HepG2 (cell line): ENCODE measurements around the gene RAD51C. TPM values are rescaled to one million over a fixed set of nuclear protein-coding genes. Genes with fewer than 3 reads are reported as not detected.

Source experiments
- ATAC-seq: fragments of 200-7000 bp; cut with Tn5 transposase; 3 replicates; pipeline ENCODE4 v1.9.1; 2020; ENCODE audit warnings: mild to moderate bottlenecking, moderate library complexity
- BruUV-seq: library from RNA; stranded (reverse); fragments of 400-500 nt; replicated peaks from 2 replicates; lab custom pipeline; 2021; lab: Mats Ljungman, UMichigan
- CTCF ChIA-PET: fragments of 300-600 bp; formaldehyde crosslinking; extraction: SDS; loops from one replicate; lab custom pipeline; 2021; ENCODE audit warnings: low total read pairs, inconsistent platforms, low intra/inter-chr PET ratio; lab: Yijun Ruan, JAX
- POLR2A ChIA-PET: fragments of 350-600 bp; sonication (Branson Sonifier 250); formaldehyde crosslinking; loops from one replicate; lab custom pipeline; 2020; ENCODE audit warnings: antibody characterized with exemption, inconsistent platforms; lab: Yijun Ruan, JAX
- DNase-seq: peaks from one replicate; pipeline ENCODE4 v3.0.0-alpha.2; 2015; ENCODE audit warnings: low spot score
- FAIRE-seq: peaks from 3 replicates; lab custom pipeline; 2011; peaks lifted over from hg19 to GRCh38; lab: Jason Lieb, UNC
- H2AFZ ChIP-seq: one replicate; pipeline ENCODE4 v1.6.1; 2011; ENCODE audit warnings: low read length, inconsistent platforms
- H3K27ac ChIP-seq: fragments of 300-600 bp; 3 replicates; pipeline ENCODE4 v1.8.0; 2011; ENCODE audit warnings: mixed run types, mild to moderate bottlenecking, mixed read lengths, low read length, inconsistent platforms; ENCODE audit not compliant: insufficient read depth; ENCODE audit errors: extremely low read length
- H3K27me3 ChIP-seq, 2 experiments: fragments of 200-600 bp in 1 of 2; 2 replicates in 1 of 2; 3 replicates in 1 of 2; pipeline versions ENCODE4 v1.6.0 to v1.8.0; 2011; ENCODE audit warnings: low read length in 2 of 2, mild to moderate bottlenecking in 2 of 2, moderate library complexity in 2 of 2, inconsistent platforms in 1 of 2; ENCODE audit not compliant: insufficient read depth in 2 of 2, control insufficient read depth in 1 of 2
- H3K36me3 ChIP-seq, 2 experiments: fragments of 200-600 bp in 1 of 2; replicated peaks in 1 of 2; 2 replicates in 1 of 2; 3 replicates in 1 of 2; pipeline versions ENCODE4 v1.5.1 to v1.8.0; 2011; ENCODE audit warnings: low read length in 2 of 2, inconsistent platforms in 1 of 2; ENCODE audit not compliant: insufficient read depth in 2 of 2, control insufficient read depth in 1 of 2
- H3K4me1 ChIP-seq: 2 replicates; pipeline ENCODE4 v1.5.1; 2012; ENCODE audit warnings: low read length, inconsistent platforms; ENCODE audit not compliant: insufficient read depth
- H3K4me2 ChIP-seq: 2 replicates; pipeline ENCODE4 v1.6.0; 2011; ENCODE audit warnings: low read depth, low read length, inconsistent platforms
- H3K4me3 ChIP-seq, 3 experiments: fragments of 200-600 bp in 1 of 3; sonication (generic), shearing (Covaris generic) in 1 of 3; replicated peaks in 1 of 3; 2 replicates each; pipeline ENCODE4 v1.5.1; 2011 to 2016; ENCODE audit warnings: low read length in 3 of 3, inconsistent platforms in 2 of 3, low read depth in 2 of 3, mild to moderate bottlenecking in 2 of 3, control low read depth in 1 of 3, mixed read lengths in 1 of 3; ENCODE audit not compliant: insufficient read depth in 1 of 3
- H3K79me2 ChIP-seq: one replicate; pipeline ENCODE4 v1.6.1; 2011; ENCODE audit warnings: low read length, inconsistent platforms; ENCODE audit not compliant: insufficient read depth
- H3K9ac ChIP-seq: 2 replicates; pipeline ENCODE4 v1.6.0; 2011; ENCODE audit warnings: mild to moderate bottlenecking, low read depth, low read length, inconsistent platforms; ENCODE audit not compliant: insufficient read depth
- H3K9me3 ChIP-seq: 2 replicates; pipeline ENCODE4 v1.5.1; 2012; ENCODE audit warnings: mild to moderate bottlenecking, low read length
- H4K20me1 ChIP-seq: 2 replicates; pipeline ENCODE4 v1.6.0; 2011; ENCODE audit warnings: inconsistent platforms, mild to moderate bottlenecking, low read length, moderate library complexity; ENCODE audit not compliant: insufficient read depth
- DRAP1 ChIP-seq: IDR thresholded peaks from 2 replicates; pipeline ENCODE4 v1.6.1; 2016; ENCODE audit warnings: missing genetic modification reagents, missing compliant biosample characterization
- GATAD1 ChIP-seq: IDR thresholded peaks from 2 replicates; pipeline ENCODE4 v1.6.1; 2016; ENCODE audit warnings: missing genetic modification reagents, missing compliant biosample characterization
- JARID2 ChIP-seq: sonication (generic); formaldehyde crosslinking; IDR thresholded peaks from 2 replicates; pipeline ENCODE4 v1.8.1; 2023; ENCODE audit warnings: missing genetic modification reagents, inconsistent platforms; ENCODE audit not compliant: insufficient replicate concordance
- KDM6A ChIP-seq: IDR thresholded peaks from 2 replicates; pipeline ENCODE4 v1.6.1; 2016; ENCODE audit warnings: low read depth
- KLF6 ChIP-seq: IDR thresholded peaks from 2 replicates; pipeline ENCODE4 v1.8.0; 2016; ENCODE audit warnings: missing biosample characterization, missing genetic modification reagents
- NR2C2 ChIP-seq: sonication (generic); formaldehyde crosslinking; IDR thresholded peaks from 2 replicates; pipeline ENCODE4 v1.4.0; 2020; ENCODE audit warnings: missing genetic modification reagents, mild to moderate bottlenecking, moderate library complexity, borderline replicate concordance
- PATZ1 ChIP-seq: sonication (generic); formaldehyde crosslinking; IDR thresholded peaks from 2 replicates; pipeline ENCODE4 v1.4.0; 2020; ENCODE audit warnings: missing genetic modification reagents
- PRPF4 ChIP-seq: fragments of 200-400 bp; formaldehyde crosslinking; IDR thresholded peaks from 2 replicates; pipeline ENCODE4 v1.6.1; 2016; ENCODE audit warnings: low read length, low read depth; ENCODE audit not compliant: poor library complexity, severe bottlenecking
- RCOR2 ChIP-seq: IDR thresholded peaks from 2 replicates; pipeline ENCODE4 v1.6.1; 2016; ENCODE audit warnings: missing biosample characterization, missing genetic modification reagents
- THAP8 ChIP-seq: sonication (generic); formaldehyde crosslinking; IDR thresholded peaks from 2 replicates; pipeline ENCODE4 v1.5.1; 2020; ENCODE audit warnings: missing genetic modification reagents, mild to moderate bottlenecking, borderline replicate concordance
- ZBTB3 ChIP-seq: sonication (generic); formaldehyde crosslinking; IDR thresholded peaks from 2 replicates; pipeline ENCODE4 v1.4.0; 2020; ENCODE audit warnings: low read depth, mild to moderate bottlenecking, moderate library complexity, missing genetic modification reagents, borderline replicate concordance
- ZNF431 ChIP-seq: sonication (generic); formaldehyde crosslinking; IDR thresholded peaks from 2 replicates; pipeline ENCODE4 v1.9.0; 2022; ENCODE audit warnings: missing genetic modification reagents, low read depth, mild to moderate bottlenecking, borderline replicate concordance
- ZNF615 ChIP-seq: sonication (generic); formaldehyde crosslinking; IDR thresholded peaks from 2 replicates; pipeline ENCODE4 v1.5.0; 2020; ENCODE audit warnings: mild to moderate bottlenecking, missing genetic modification reagents, borderline replicate concordance
- ZZZ3 ChIP-seq: sonication (generic); formaldehyde crosslinking; IDR thresholded peaks from 2 replicates; pipeline ENCODE4 v1.4.0; 2020; ENCODE audit warnings: missing genetic modification reagents, mild to moderate bottlenecking, borderline replicate concordance
- WGBS: methylation state at CpG from one replicate; pipeline ENCODE4 v1.1.6; 2017; ENCODE audit warnings: low lambda C conversion rate; 5-methylcytosine and 5-hydroxymethylcytosine counted together
- in situ Hi-C: cut with HindIII; loops from 2 replicates; pipeline ENCODE4 v1.10.0; 2017; ENCODE audit warnings: low pct_unique_long_range_greater_than_20kb; ENCODE audit not compliant: extremely low pct_ligation_motif_present
- intact Hi-C: fragments of 100-400 bp; cut with micrococcal nuclease; formaldehyde crosslinking; loops from one replicate; pipeline ENCODE4 v1.10.0; 2022; ENCODE audit not compliant: unreplicated experiment
- polyA plus RNA-seq, 8 experiments: library from polyadenylated mRNA; depleted of rRNA in 3 of 8; stranded (reverse) in 7 of 8; unstranded in 1 of 8; fragments of >200 nt; fragmentation: Illumina TruSeq in 4 of 8; extraction: Trizol in 4 of 8; gene quantifications; 2 replicates each; pipeline versions ENCODE4 v1.2.1 to v1.2.3, GENCODE V29; 2011 to 2016; ENCODE audit warnings: low read depth in 4 of 8, missing spikeins in 1 of 8, mixed read lengths in 1 of 8; ENCODE audit not compliant: insufficient read depth in 1 of 8
- total RNA-seq, 5 experiments: library from RNA; depleted of rRNA; stranded (reverse); fragments of >200 nt; fragmentation: Illumina TruSeq; extraction: Trizol; gene quantifications; 2 replicates each; pipeline ENCODE4 v1.2.3, GENCODE V29; 2016; ENCODE audit warnings: low read depth in 1 of 5

RAD51C gene
- total and polyA plus RNA-seq, 2 of the 13 experiments (the other 11 are each of a cell fraction or from before 2014, with no cell fraction given) = 38.5 to 106 TPM

- Histone ChIP-seq H3K79me2 (no peaks in the 10 kb centered on the region), H3K27ac (no peak overlapping the region), H3K27me3 (peaks cover 2 to 41% of the 10 kb centered on the region in 2 experiments; a peak in 4 of 5 replicates), H3K4me1 (peaks cover 10% of the 10 kb centered on the region), H3K9me3 (no peaks in the 10 kb centered on the region), H2AFZ (no peak overlapping the region), H3K9ac (no peak overlapping the region), H3K36me3 (no peaks in the 10 kb centered on the region), H3K4me3 (peak overlapping the region in 1 of 3 experiments; percentile 83; a peak in 1 of 6 replicates), H3K4me2 (peak overlapping the region; percentile 92), H4K20me1 (0 out of 2 replicates have a peak, but pooled peaks cover 2% of the 10 kb centered on the region)
- BruUV-seq = no TSS peak
- in situ Hi-C loops (no loop called here), intact Hi-C loops (no loop called here)
- FAIRE-seq (no peak), ATAC-seq (peak; percentile 19), DNase-seq (no peak)
- TF ChIP-seq THAP8 (CRISPR knock-in tag) (no peak), KDM6A (CRISPR knock-in tag) (no peak), DRAP1 (CRISPR knock-in tag) (0 out of 2 replicates have a peak, but pooled peaks have one; percentile 13)
- ChIA-PET CTCF (no interaction called here), POLR2A (no interaction called here)
- 30% methylated on average over 2 of the region's 2 CpGs for WGBS
Observed at GRCh38 chr17:58755269-58755576, 62.8 kb downstream of the RAD51C start.

GRCh38 chr17:58755577-58756245 is 63.3 kb downstream of the RAD51C start, which contains the start of gene PPM1E:
Gene PPM1E (plus strand): TSS chr17:58755854.
- FAIRE-seq = no peak
- ChIA-PET POLR2A (no interaction called here), CTCF (no interaction called here)
- Histone ChIP-seq H3K36me3 (no peaks in the 10 kb centered on the region), H3K4me2 (peak within 1 kb of the TSS; percentile 92), H4K20me1 (0 out of 2 replicates have a peak, but pooled peaks cover 2% of the 10 kb centered on the region), H3K79me2 (no peaks in the 10 kb centered on the region), H3K9me3 (no peaks in the 10 kb centered on the region), H3K4me3 (peak within 1 kb of the TSS; percentile 62 to 83 (median 75)), H3K27me3 (peaks cover 2 to 41% of the 10 kb centered on the region in 2 experiments; a peak in 4 of 5 replicates), H3K9ac (peak within 1 kb of the TSS; percentile 23; the same call in 1 of the 2 replicates), H3K4me1 (peaks cover 10% of the 10 kb centered on the region), H2AFZ (no peak within 1 kb of the TSS), H3K27ac (no peak within 1 kb of the TSS)
- no TSS peak for BruUV-seq
- in situ Hi-C loops = no loop called here
- ATAC-seq = peak; percentile 85
- 5% methylated on average over 49 of the region's 71 CpGs for WGBS
- DNase-seq = peak; percentile 27
- intact Hi-C loops = no loop called here
- no peak for TF ChIP-seq NR2C2 (CRISPR knock-in tag)
- no peak for TF ChIP-seq PATZ1 (CRISPR knock-in tag)
- TF ChIP-seq ZBTB3 = no peak
- no peak for TF ChIP-seq ZNF431 (CRISPR knock-in tag)
- TF ChIP-seq JARID2 (CRISPR knock-in tag) = no peak
- TF ChIP-seq ZNF615 (CRISPR knock-in tag) = no peak
- no peak for TF ChIP-seq RCOR2
- TF ChIP-seq GATAD1 (CRISPR knock-in tag) = no peak
- TF ChIP-seq ZZZ3 (CRISPR knock-in tag) = no peak
- no peak for TF ChIP-seq PRPF4
- TF ChIP-seq KLF6 = no peak
